ENCODE data around the gene UPK3A. TPM values are rescaled to one million over a fixed set of nuclear protein-coding genes. Genes with fewer than 3 reads are reported as not detected.
A peak's percentile ranks its signal among the peaks of the same experiment; 100 is the strongest.

The UPK3A gene
- total and polyA plus RNA-seq, 2 of the 13 experiments (the other 11 are each of a cell fraction or from before 2014, with no cell fraction given): 10.5 to 13.8 TPM

DNA sequence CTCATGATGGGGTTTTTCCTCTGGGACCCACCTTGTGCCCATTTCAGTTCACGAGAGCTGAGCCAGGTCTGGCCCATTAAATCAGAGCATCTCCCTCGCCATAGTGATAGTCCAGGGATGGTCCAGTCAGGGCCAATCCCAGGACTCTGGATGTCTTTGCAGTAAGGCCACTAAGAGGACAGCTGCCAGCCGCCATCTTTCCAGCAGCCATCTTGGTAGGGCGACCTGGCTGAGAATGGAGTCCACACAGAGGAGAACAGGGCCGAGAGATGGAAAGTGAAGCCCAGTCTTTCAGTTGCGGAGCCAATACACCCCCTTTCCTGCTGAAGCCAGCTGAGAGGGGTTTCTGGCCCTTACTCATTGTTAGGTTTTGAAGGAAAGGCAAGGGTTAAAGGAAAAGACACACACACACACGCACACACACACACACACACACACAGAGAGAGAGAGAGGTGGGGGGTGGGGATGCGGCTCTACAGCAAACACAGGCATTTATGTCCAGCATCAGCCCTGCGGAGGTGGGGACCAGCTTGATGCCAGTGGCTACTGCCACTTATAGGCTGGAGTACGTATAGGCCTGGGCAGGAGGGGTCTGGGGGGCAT is 31.6 kb upstream of the UPK3A start (continued):
- TF ChIP-seq, protein P1, sequence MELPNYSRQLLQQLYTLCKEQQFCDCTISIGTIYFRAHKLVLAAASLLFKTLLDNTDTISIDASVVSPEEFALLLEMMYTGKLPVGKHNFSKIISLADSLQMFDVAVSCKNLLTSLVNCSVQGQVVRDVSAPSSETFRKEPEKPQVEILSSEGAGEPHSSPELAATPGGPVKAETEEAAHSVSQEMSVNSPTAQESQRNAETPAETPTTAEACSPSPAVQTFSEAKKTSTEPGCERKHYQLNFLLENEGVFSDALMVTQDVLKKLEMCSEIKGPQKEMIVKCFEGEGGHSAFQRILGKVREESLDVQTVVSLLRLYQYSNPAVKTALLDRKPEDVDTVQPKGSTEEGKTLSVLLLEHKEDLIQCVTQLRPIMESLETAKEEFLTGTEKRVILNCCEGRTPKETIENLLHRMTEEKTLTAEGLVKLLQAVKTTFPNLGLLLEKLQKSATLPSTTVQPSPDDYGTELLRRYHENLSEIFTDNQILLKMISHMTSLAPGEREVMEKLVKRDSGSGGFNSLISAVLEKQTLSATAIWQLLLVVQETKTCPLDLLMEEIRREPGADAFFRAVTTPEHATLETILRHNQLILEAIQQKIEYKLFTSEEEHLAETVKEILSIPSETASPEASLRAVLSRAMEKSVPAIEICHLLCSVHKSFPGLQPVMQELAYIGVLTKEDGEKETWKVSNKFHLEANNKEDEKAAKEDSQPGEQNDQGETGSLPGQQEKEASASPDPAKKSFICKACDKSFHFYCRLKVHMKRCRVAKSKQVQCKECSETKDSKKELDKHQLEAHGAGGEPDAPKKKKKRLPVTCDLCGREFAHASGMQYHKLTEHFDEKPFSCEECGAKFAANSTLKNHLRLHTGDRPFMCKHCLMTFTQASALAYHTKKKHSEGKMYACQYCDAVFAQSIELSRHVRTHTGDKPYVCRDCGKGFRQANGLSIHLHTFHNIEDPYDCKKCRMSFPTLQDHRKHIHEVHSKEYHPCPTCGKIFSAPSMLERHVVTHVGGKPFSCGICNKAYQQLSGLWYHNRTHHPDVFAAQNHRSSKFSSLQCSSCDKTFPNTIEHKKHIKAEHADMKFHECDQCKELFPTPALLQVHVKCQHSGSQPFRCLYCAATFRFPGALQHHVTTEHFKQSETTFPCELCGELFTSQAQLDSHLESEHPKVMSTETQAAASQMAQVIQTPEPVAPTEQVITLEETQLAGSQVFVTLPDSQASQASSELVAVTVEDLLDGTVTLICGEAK (IDR thresholded peaks at IDR 0.05): no peak
- TF ChIP-seq, protein P1 (CRISPR knock-in tag; IDR thresholded peaks at IDR 0.05): no peak
- TF ChIP-seq ZNF678 (CRISPR knock-in tag; IDR thresholded peaks at IDR 0.05) (no peak), YY1 (IDR thresholded peaks at IDR 0.05; ENCODE audit: insufficient read depth, insufficient replicate concordance, low read depth, low read length) (peak; percentile 23)
- TF ChIP-seq, protein P2, sequence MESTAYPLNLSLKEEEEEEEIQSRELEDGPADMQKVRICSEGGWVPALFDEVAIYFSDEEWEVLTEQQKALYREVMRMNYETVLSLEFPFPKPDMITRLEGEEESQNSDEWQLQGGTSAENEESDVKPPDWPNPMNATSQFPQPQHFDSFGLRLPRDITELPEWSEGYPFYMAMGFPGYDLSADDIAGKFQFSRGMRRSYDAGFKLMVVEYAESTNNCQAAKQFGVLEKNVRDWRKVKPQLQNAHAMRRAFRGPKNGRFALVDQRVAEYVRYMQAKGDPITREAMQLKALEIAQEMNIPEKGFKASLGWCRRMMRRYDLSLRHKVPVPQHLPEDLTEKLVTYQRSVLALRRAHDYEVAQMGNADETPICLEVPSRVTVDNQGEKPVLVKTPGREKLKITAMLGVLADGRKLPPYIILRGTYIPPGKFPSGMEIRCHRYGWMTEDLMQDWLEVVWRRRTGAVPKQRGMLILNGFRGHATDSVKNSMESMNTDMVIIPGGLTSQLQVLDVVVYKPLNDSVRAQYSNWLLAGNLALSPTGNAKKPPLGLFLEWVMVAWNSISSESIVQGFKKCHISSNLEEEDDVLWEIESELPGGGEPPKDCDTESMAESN (CRISPR knock-in tag; conservative IDR thresholded peaks at IDR 0.05): no peak
- TF ChIP-seq, protein P3, sequence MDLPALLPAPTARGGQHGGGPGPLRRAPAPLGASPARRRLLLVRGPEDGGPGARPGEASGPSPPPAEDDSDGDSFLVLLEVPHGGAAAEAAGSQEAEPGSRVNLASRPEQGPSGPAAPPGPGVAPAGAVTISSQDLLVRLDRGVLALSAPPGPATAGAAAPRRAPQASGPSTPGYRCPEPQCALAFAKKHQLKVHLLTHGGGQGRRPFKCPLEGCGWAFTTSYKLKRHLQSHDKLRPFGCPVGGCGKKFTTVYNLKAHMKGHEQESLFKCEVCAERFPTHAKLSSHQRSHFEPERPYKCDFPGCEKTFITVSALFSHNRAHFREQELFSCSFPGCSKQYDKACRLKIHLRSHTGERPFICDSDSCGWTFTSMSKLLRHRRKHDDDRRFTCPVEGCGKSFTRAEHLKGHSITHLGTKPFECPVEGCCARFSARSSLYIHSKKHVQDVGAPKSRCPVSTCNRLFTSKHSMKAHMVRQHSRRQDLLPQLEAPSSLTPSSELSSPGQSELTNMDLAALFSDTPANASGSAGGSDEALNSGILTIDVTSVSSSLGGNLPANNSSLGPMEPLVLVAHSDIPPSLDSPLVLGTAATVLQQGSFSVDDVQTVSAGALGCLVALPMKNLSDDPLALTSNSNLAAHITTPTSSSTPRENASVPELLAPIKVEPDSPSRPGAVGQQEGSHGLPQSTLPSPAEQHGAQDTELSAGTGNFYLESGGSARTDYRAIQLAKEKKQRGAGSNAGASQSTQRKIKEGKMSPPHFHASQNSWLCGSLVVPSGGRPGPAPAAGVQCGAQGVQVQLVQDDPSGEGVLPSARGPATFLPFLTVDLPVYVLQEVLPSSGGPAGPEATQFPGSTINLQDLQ (CRISPR knock-in tag; IDR thresholded peaks at IDR 0.05): no peak
